Measurements from ENCODE around the gene PTPRN. TPM values are rescaled to one million over a fixed set of nuclear protein-coding genes. Genes with fewer than 3 reads are reported as not detected.
"Not testable (repeated sequence)": the region's sequence is repeated elsewhere in the genome, so short reads cannot be mapped to it uniquely, and the experiment has no call there.

PTPRN gene
- total RNA-seq, 4 donors from 2014 or later, result not detected

GRCh38 chr2:219266886-219267285, 42.3 kb downstream of the PTPRN start:
- H3K4me1 ChIP-seq, result no peaks in the 10 kb centered on the region
- no peak overlapping the region for H3K27ac ChIP-seq
- ATAC-seq (no peak), DNase-seq (no peak)
- no peaks in the 10 kb centered on the region for H3K36me3 ChIP-seq
- TF ChIP-seq POLR2A (IDR thresholded peaks at IDR 0.05), result no peak
- TF ChIP-seq CTCF (IDR thresholded peaks at IDR 0.05 in 4 of 5, conservative IDR thresholded peaks at IDR 0.05 in 1 of 5), result no peak
- H3K27me3 ChIP-seq, result no peaks in the 10 kb centered on the region
- no peaks in the 10 kb centered on the region for H3K9me3 ChIP-seq
- in situ Hi-C loops (cut with MboI; ENCODE audit: low sequenced_read_pairs in 4 of 4), result no loop called here
- intact Hi-C loops (cut with DNase I; ENCODE audit: low total_unique reads), result no loop called here
- H3K4me3 ChIP-seq, result no peak overlapping the region

- Histone ChIP-seq H3K27ac (no peak overlapping the region), H3K9me3 (no peaks in the 10 kb centered on the region), H3K27me3 (no peaks in the 10 kb centered on the region), H3K4me3 (no peak overlapping the region), H3K4me1 (no peaks in the 10 kb centered on the region), H3K36me3 (no peaks in the 10 kb centered on the region)
- no peak for ATAC-seq
- DNase-seq, result no peak
- in situ Hi-C loops (cut with MboI; ENCODE audit: low sequenced_read_pairs in 4 of 4) (no loop called here), intact Hi-C loops (cut with DNase I; ENCODE audit: low total_unique reads) (no loop called here)
- TF ChIP-seq POLR2A (IDR thresholded peaks at IDR 0.05) (no peak), CTCF (IDR thresholded peaks at IDR 0.05 in 4 of 5, conservative IDR thresholded peaks at IDR 0.05 in 1 of 5) (no peak)
Observed at GRCh38 chr2:219266232-219266631, 43.0 kb downstream of the PTPRN start.

- ATAC-seq (no peak), DNase-seq (no peak)
- no peak for TF ChIP-seq CTCF (IDR thresholded peaks at IDR 0.05 in 4 of 5, conservative IDR thresholded peaks at IDR 0.05 in 1 of 5)
- TF ChIP-seq POLR2A (IDR thresholded peaks at IDR 0.05), result no peak
- H3K27me3 ChIP-seq, result no peaks in the 10 kb centered on the region
- intact Hi-C loops (cut with DNase I; ENCODE audit: low total_unique reads) (no loop called here), in situ Hi-C loops (cut with MboI; ENCODE audit: low sequenced_read_pairs in 4 of 4) (no loop called here)
- no peak overlapping the region for H3K27ac ChIP-seq
- H3K36me3 ChIP-seq, result no peaks in the 10 kb centered on the region
- no peak overlapping the region for H3K4me3 ChIP-seq
- H3K9me3 ChIP-seq, result no peaks in the 10 kb centered on the region
- H3K4me1 ChIP-seq, result no peaks in the 10 kb centered on the region
Observed at GRCh38 chr2:219261024-219261855, 48.0 kb downstream of the PTPRN start.

- intact Hi-C loops (cut with DNase I; ENCODE audit: low total_unique reads); H3K27ac ChIP-seq; H3K9me3 ChIP-seq; H3K27me3 ChIP-seq; ATAC-seq; H3K36me3 ChIP-seq; DNase-seq; in situ Hi-C loops (cut with MboI; ENCODE audit: low sequenced_read_pairs in 4 of 4); H3K4me3 ChIP-seq; H3K4me1 ChIP-seq: not testable (repeated sequence)
Observed at GRCh38 chr2:219258942-219259341, 50.3 kb downstream of the PTPRN start.

- no peak for ATAC-seq
- H3K36me3 ChIP-seq, result peaks cover 0 to 19% of the 10 kb centered on the region in 2 donors
- no peak for TF ChIP-seq CTCF (IDR thresholded peaks at IDR 0.05 in 4 of 5, conservative IDR thresholded peaks at IDR 0.05 in 1 of 5)
- peak in 1 of 2 donors; percentile 58 for TF ChIP-seq POLR2A (IDR thresholded peaks at IDR 0.05)
Observed at GRCh38 chr2:219254590-219255201, 54.5 kb downstream of the PTPRN start.

More at GRCh38 chr2:219254590-219255201, 54.5 kb downstream of the PTPRN start:
- no peaks in the 10 kb centered on the region for H3K27me3 ChIP-seq
- H3K9me3 ChIP-seq, result no peaks in the 10 kb centered on the region
- peak overlapping the region; percentile 68 to 88 (median 76) for H3K4me3 ChIP-seq
- intact Hi-C loops (cut with DNase I; ENCODE audit: low total_unique reads) (loop anchor here (2.0 to 5.0 kb wide), 2 partner anchors 40 to 257 kb away; no protein-coding TSS in a partner anchor), in situ Hi-C loops (cut with MboI; ENCODE audit: low sequenced_read_pairs in 4 of 4) (no loop called here)
- no peak for DNase-seq
- H3K4me1 ChIP-seq, result peaks cover 29 to 46% of the 10 kb centered on the region in 2 donors
- peak overlapping the region; percentile 91 to 99 (median 96) for H3K27ac ChIP-seq

Measured in gastrocnemius medialis (tissue), 4 donors.